Measurements from ENCODE around the gene EXOC7. TPM values are rescaled to one million over a fixed set of nuclear protein-coding genes. Genes with fewer than 3 reads are reported as not detected.
A peak's percentile ranks its signal among the peaks of the same experiment; 100 is the strongest.

EXOC7 gene
- total RNA-seq, 1 experiment from 2014 or later = 126 TPM

- ChIA-PET POLR2A (interaction anchor here (1.3 kb wide), 1 partner anchor 26 kb away, joined by 3 read pairs; no protein-coding TSS in a partner anchor), CTCF (interaction anchor here (0.6 to 4.9 kb wide), 11 partner anchors 15 to 323 kb away, joined by 3 to 43 read pairs (median 5); partner anchors contain the start of genes MRPL38 and UBALD2)
- Mint-ChIP-seq H3K27ac (no peak overlapping the region), H3K27me3 (ENCODE audit: low read depth) (peaks cover 64% of the 10 kb centered on the region), H3K9me3 (no peaks in the 10 kb centered on the region), H3K36me3 (no peaks in the 10 kb centered on the region), H3K4me1 (peaks cover 53% of the 10 kb centered on the region), H3K4me3 (peak overlapping the region; percentile 86)
- ATAC-seq (no peak), DNase-seq (ENCODE audit: low spot score) (peak; percentile 39)
- TF ChIP-seq ZNF281 (CRISPR knock-in tag; IDR thresholded peaks at IDR 0.05) (no peak), ZBTB43 (CRISPR knock-in tag; IDR thresholded peaks at IDR 0.05) (0 out of 2 replicates have a peak, but pooled peaks have one; percentile 22), FOXP1 (CRISPR knock-in tag; IDR thresholded peaks at IDR 0.05; ENCODE audit: borderline replicate concordance) (peak; percentile 80; the same call in 1 of the 2 replicates), HMGXB4 (CRISPR knock-in tag; IDR thresholded peaks at IDR 0.05) (0 out of 2 replicates have a peak, but pooled peaks have one; percentile 63), FOXP4 (CRISPR knock-in tag; IDR thresholded peaks at IDR 0.05) (0 out of 2 replicates have a peak, but pooled peaks have one; percentile 37), ZNF512 (CRISPR knock-in tag; IDR thresholded peaks at IDR 0.05; ENCODE audit: borderline replicate concordance) (no peak), TP53 (CRISPR knock-in tag; IDR thresholded peaks at IDR 0.05) (0 out of 2 replicates have a peak, but pooled peaks have one; percentile 79), ATF1 (CRISPR knock-in tag; IDR thresholded peaks at IDR 0.05) (0 out of 2 replicates have a peak, but pooled peaks have one; percentile 38), MAX (CRISPR knock-in tag; IDR thresholded peaks at IDR 0.05) (peak; percentile 75), ESRRA (CRISPR knock-in tag; IDR thresholded peaks at IDR 0.05; ENCODE audit: borderline replicate concordance) (0 out of 2 replicates have a peak, but pooled peaks have one; percentile 13), E2F4 (CRISPR knock-in tag; IDR thresholded peaks at IDR 0.05; ENCODE audit: borderline replicate concordance, low read depth) (peak; percentile 77; the same call in 1 of the 2 replicates), GABPB1 (CRISPR knock-in tag; IDR thresholded peaks at IDR 0.05) (no peak), FOXK1 (CRISPR knock-in tag; IDR thresholded peaks at IDR 0.05) (no peak), ZNF138 (CRISPR knock-in tag; conservative IDR thresholded peaks at IDR 0.05) (0 out of 2 replicates have a peak, but pooled peaks have one; percentile 14), E2F5 (CRISPR knock-in tag; IDR thresholded peaks at IDR 0.05) (0 out of 2 replicates have a peak, but pooled peaks have one; percentile 60)
Measured at GRCh38 chr17:76076765-76077583, 26.6 kb downstream of the EXOC7 start.

All from WTC11 (cell line).